SK-N-SH (cell line): ENCODE data around the gene FBXO39. TPM values are rescaled to one million over a fixed set of nuclear protein-coding genes. Genes with fewer than 3 reads are reported as not detected.

Experiments
- CTCF ChIA-PET: fragments of 300-600, 350-600 bp; formaldehyde crosslinking; extraction: SDS; loops from one replicate; lab custom pipeline; 2021; lab: Yijun Ruan, JAX
- POLR2A ChIA-PET: fragments of 350-600 bp; sonication (Branson Sonifier 250); formaldehyde crosslinking; extraction: SDS; loops from one replicate; lab custom pipeline; 2020; ENCODE audit warnings: antibody characterized with exemption, inconsistent platforms; lab: Yijun Ruan, JAX
- DNase-seq: peaks from one replicate; pipeline ENCODE4 v3.0.0; 2012
- H2AFZ ChIP-seq: fragments of 200-600 bp; sonication (generic); 2 replicates; pipeline ENCODE4 v1.8.1; 2016; ENCODE audit warnings: antibody characterized with exemption, mild to moderate bottlenecking, low read depth
- H3F3A ChIP-seq: fragments of 200-600 bp; sonication (generic); replicated peaks from 2 replicates; pipeline ENCODE3; 2016; ENCODE audit warnings: antibody characterized with exemption, mild to moderate bottlenecking; ENCODE audit not compliant: insufficient read depth
- H3K27ac ChIP-seq, 2 experiments: fragments of 200-500 bp in 1 of 2; fragments of 200-600 bp in 1 of 2; sonication (Bioruptor generic) in 1 of 2; sonication (generic), shearing (Covaris generic) in 1 of 2; 2 replicates each; pipeline versions ENCODE4 v1.5.1 to v1.6.1; 2014 to 2016; ENCODE audit warnings: low read depth in 2 of 2, inconsistent platforms in 1 of 2, low read length in 1 of 2, mild to moderate bottlenecking in 1 of 2, mixed read lengths in 1 of 2
- H3K27me3 ChIP-seq: fragments of 200-600 bp; sonication (generic), shearing (Covaris generic); 2 replicates; pipeline ENCODE4 v1.6.1; 2016; ENCODE audit warnings: mixed run types; ENCODE audit not compliant: insufficient read depth
- H3K36me3 ChIP-seq, 2 experiments: fragments of 200-500 bp in 1 of 2; fragments of 200-600 bp in 1 of 2; sonication (Bioruptor generic) in 1 of 2; sonication (generic) in 1 of 2; replicated peaks in 1 of 2; 2 replicates each; pipeline versions ENCODE3 to v1.5.1; 2014 to 2016; ENCODE audit warnings: low read length in 1 of 2, mild to moderate bottlenecking in 1 of 2; ENCODE audit not compliant: insufficient read depth in 2 of 2, control insufficient read depth in 1 of 2
- H3K4me1 ChIP-seq, 2 experiments: fragments of 200-500 bp in 1 of 2; fragments of 200-600 bp in 1 of 2; sonication (Bioruptor generic) in 1 of 2; sonication (generic), shearing (Covaris generic) in 1 of 2; 2 replicates each; pipeline versions ENCODE4 v1.5.1 to v1.6.1; 2014 to 2016; ENCODE audit warnings: low read depth in 1 of 2, low read length in 1 of 2, mixed run types in 1 of 2; ENCODE audit not compliant: insufficient read depth in 2 of 2, control insufficient read depth in 1 of 2
- H3K4me2 ChIP-seq: fragments of 200-600 bp; sonication (generic), shearing (Covaris generic); 2 replicates; pipeline ENCODE4 v1.6.1; 2017; ENCODE audit warnings: mixed run types
- H3K4me3 ChIP-seq, 2 experiments: fragments of 200-500 bp in 1 of 2; fragments of 200-600 bp in 1 of 2; sonication (Bioruptor generic) in 1 of 2; sonication (generic), shearing (Covaris generic) in 1 of 2; 2 replicates each; pipeline versions ENCODE4 v1.5.1 to v1.8.1; 2014 to 2016; ENCODE audit warnings: low read depth in 2 of 2, inconsistent platforms in 1 of 2, low read length in 1 of 2, mild to moderate bottlenecking in 1 of 2, mixed read lengths in 1 of 2, moderate library complexity in 1 of 2
- H3K79me2 ChIP-seq: fragments of 200-600 bp; sonication (generic); 2 replicates; pipeline ENCODE4 v1.8.1; 2017; ENCODE audit warnings: mild to moderate bottlenecking; ENCODE audit not compliant: insufficient read depth
- H3K9ac ChIP-seq: fragments of 200-600 bp; sonication (generic); 2 replicates; pipeline ENCODE4 v1.6.1; 2017; ENCODE audit warnings: mixed run types
- H3K9me2 ChIP-seq: fragments of 200-600 bp; sonication (generic); 2 replicates; pipeline ENCODE4 v1.6.1; 2017; ENCODE audit warnings: mixed run types
- H3K9me3 ChIP-seq: fragments of 200-600 bp; sonication (generic); 2 replicates; pipeline ENCODE4 v1.6.1; 2017; ENCODE audit warnings: mixed run types, mild to moderate bottlenecking, moderate library complexity
- H4K20me1 ChIP-seq: fragments of 200-600 bp; sonication (generic); 2 replicates; pipeline ENCODE4 v1.6.1; 2017; ENCODE audit warnings: mild to moderate bottlenecking, mixed run types; ENCODE audit not compliant: insufficient read depth
- ELF1 ChIP-seq: IDR thresholded peaks from 2 replicates; pipeline ENCODE4 v1.4.0; 2012
- EP300 ChIP-seq, 2 experiments: IDR thresholded peaks; 2 replicates each; pipeline versions ENCODE4 v1.4.0 to v1.6.1; 2012; ENCODE audit warnings: borderline replicate concordance in 1 of 2, low read depth in 1 of 2, low read length in 1 of 2
- FOSL2 ChIP-seq: IDR thresholded peaks from 2 replicates; pipeline ENCODE4 v1.4.0; 2012; ENCODE audit warnings: low read depth, mild to moderate bottlenecking, moderate library complexity, borderline replicate concordance
- FOXJ3 ChIP-seq: sonication (generic); formaldehyde crosslinking; IDR thresholded peaks from 2 replicates; pipeline ENCODE4 v1.5.1; 2020; ENCODE audit warnings: mild to moderate bottlenecking, missing genetic modification reagents
- GABPA ChIP-seq: IDR thresholded peaks from 2 replicates; pipeline ENCODE4 v1.4.0; 2012; ENCODE audit warnings: low read depth, mild to moderate bottlenecking
- GATA2 ChIP-seq: sonication (generic); formaldehyde crosslinking; IDR thresholded peaks from 2 replicates; pipeline ENCODE4 v1.5.0; 2020; ENCODE audit warnings: mild to moderate bottlenecking, missing genetic modification reagents
- MXI1 ChIP-seq: IDR thresholded peaks from 2 replicates; pipeline ENCODE4 v1.6.1; 2012; ENCODE audit warnings: mild to moderate bottlenecking, low read depth, low read length, improper control_type of control experiment
- RCOR1 ChIP-seq: fragments of 150-350 bp; IDR thresholded peaks from 2 replicates; pipeline ENCODE4 v1.6.1; 2017; ENCODE audit warnings: antibody characterized with exemption, low read length
- RXRA ChIP-seq: IDR thresholded peaks from 2 replicates; pipeline ENCODE4 v1.4.0; 2012; ENCODE audit warnings: low read depth, mild to moderate bottlenecking, borderline replicate concordance
- SIN3A ChIP-seq: IDR thresholded peaks from 2 replicates; pipeline ENCODE4 v1.6.1; 2012; ENCODE audit warnings: low read depth, mild to moderate bottlenecking, low read length, moderate library complexity, borderline replicate concordance
- SMC3 ChIP-seq: IDR thresholded peaks from 2 replicates; pipeline ENCODE4 v1.6.1; 2012; ENCODE audit warnings: low read depth, low read length, improper control_type of control experiment
- YY1 ChIP-seq: IDR thresholded peaks from 2 replicates; pipeline ENCODE4 v1.4.0; 2012; ENCODE audit warnings: low read depth, mild to moderate bottlenecking
- WGBS: methylation state at CpG from one replicate; pipeline ENCODE4 v1.1.6; 2017; ENCODE audit warnings: low lambda C conversion rate; 5-methylcytosine and 5-hydroxymethylcytosine counted together
- polyA plus RNA-seq, 3 experiments: library from polyadenylated mRNA; depleted of rRNA; stranded (reverse); fragments of >200 nt; gene quantifications; 2 replicates each; pipeline ENCODE4 v1.2.3, GENCODE V29; 2012
- TF ChIP-seq, protein P1 (sequence below): fragments of 150-350 bp; IDR thresholded peaks from 2 replicates; pipeline ENCODE4 v1.6.1; 2016; ENCODE audit warnings: mild to moderate bottlenecking, low read depth, low read length
- TF ChIP-seq, protein P2 (sequence below): IDR thresholded peaks from 2 replicates; pipeline ENCODE4 v1.4.0; 2012; ENCODE audit warnings: low read depth

The FBXO39 gene
- polyA plus RNA-seq, 1 of the 3 experiments (the other 2 are of a cell fraction), result not detected

- TF ChIP-seq YY1 (no peak), GABPA (no peak), SIN3A (no peak), MXI1 (no peak), FOXJ3 (no peak), SMC3 (no peak), EP300 (IDR thresholded peaks at IDR 0.05; ENCODE audit: borderline replicate concordance in 1 of 2, low read depth in 1 of 2, low read length in 1 of 2) (no peak), RCOR1 (no peak), FOSL2 (no peak), ELF1 (no peak)
- TF ChIP-seq, protein P1, sequence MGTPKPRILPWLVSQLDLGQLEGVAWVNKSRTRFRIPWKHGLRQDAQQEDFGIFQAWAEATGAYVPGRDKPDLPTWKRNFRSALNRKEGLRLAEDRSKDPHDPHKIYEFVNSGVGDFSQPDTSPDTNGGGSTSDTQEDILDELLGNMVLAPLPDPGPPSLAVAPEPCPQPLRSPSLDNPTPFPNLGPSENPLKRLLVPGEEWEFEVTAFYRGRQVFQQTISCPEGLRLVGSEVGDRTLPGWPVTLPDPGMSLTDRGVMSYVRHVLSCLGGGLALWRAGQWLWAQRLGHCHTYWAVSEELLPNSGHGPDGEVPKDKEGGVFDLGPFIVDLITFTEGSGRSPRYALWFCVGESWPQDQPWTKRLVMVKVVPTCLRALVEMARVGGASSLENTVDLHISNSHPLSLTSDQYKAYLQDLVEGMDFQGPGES, result no peak
- TF ChIP-seq, protein P2, sequence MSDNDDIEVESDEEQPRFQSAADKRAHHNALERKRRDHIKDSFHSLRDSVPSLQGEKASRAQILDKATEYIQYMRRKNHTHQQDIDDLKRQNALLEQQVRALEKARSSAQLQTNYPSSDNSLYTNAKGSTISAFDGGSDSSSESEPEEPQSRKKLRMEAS, result no peak
- TF ChIP-seq, all 33 proteins: peak for 0
- Histone ChIP-seq H4K20me1 (no peaks in the 10 kb centered on the region), H3K9ac (no peak overlapping the region), H3K79me2 (no peaks in the 10 kb centered on the region), H3K4me2 (no peak overlapping the region), H3K9me2 (no peaks in the 10 kb centered on the region), H3K4me3 (no peak overlapping the region), H3K27ac (no peak overlapping the region), H3K27me3 (peaks cover 18% of the 10 kb centered on the region; the same call in 1 of the 2 replicates), H3F3A (no peaks in the 10 kb centered on the region), H3K9me3 (no peaks in the 10 kb centered on the region), H3K4me1 (no peaks in the 10 kb centered on the region), H3K36me3 (no peaks in the 10 kb centered on the region), H2AFZ (no peak overlapping the region)
- DNase-seq, result no peak
- ChIA-PET POLR2A (no interaction called here), CTCF (interaction anchor here (1.0 kb wide), 1 partner anchor 88 kb away, joined by 3 read pairs; no protein-coding TSS in a partner anchor)
These were observed 47.0 kb downstream of the FBXO39 start for GRCh38 chr17:6823011-6823442.

DNA sequence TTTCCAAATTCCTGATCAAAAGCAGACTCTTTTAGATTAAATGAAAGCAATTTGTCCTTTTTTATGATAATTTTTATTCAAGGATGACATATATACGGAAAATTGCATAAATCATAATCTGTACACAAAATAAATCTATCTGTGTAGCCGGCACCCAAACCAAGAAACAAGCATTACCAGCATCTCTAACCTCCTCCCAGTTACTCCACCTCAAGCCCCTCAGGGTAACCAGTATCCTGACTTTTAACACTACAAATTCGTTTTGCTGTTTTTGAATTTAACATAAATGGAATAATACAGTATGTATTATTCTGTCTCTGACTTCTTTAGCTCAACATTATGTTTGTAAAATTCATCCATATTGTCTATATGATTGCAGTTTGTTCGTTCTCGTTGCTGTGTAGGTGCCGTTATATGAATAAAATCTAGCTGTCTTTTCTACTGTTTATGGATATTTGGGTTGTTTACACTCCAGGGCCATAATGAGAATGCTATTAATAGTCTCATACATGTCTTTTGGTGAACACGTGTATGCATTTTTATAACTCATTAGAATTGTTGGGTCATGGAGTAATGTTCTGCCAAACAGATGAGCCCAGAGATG, 54.5 kb downstream of the FBXO39 start:
- ChIA-PET POLR2A (no interaction called here), CTCF (no interaction called here)
- H3K9ac ChIP-seq, result no peak overlapping the region
- no peaks in the 10 kb centered on the region for H3K9me3 ChIP-seq
- no peak overlapping the region for H3K27ac ChIP-seq
- H2AFZ ChIP-seq, result no peak overlapping the region
- H3K4me2 ChIP-seq, result no peak overlapping the region
- no peaks in the 10 kb centered on the region for H3K36me3 ChIP-seq
- TF ChIP-seq RXRA (no peak), GATA2 (CRISPR knock-in tag) (no peak)
- TF ChIP-seq, protein P2, result no peak
- H3K4me1 ChIP-seq, result no peaks in the 10 kb centered on the region; a peak in 1 of 4 replicates
- no peaks in the 10 kb centered on the region for H3K9me2 ChIP-seq
- H3K4me3 ChIP-seq, result no peak overlapping the region
- peaks cover 67% of the 10 kb centered on the region for H3K27me3 ChIP-seq
- DNase-seq, result no peak
- no peaks in the 10 kb centered on the region for H3F3A ChIP-seq
- no peaks in the 10 kb centered on the region for H3K79me2 ChIP-seq
- 5% methylated on average over 7 of the region's 7 CpGs for WGBS
- H4K20me1 ChIP-seq, result no peaks in the 10 kb centered on the region
